Measurements from ENCODE around the gene LAGE3.
A peak's percentile ranks its signal among the peaks of the same experiment; 100 is the strongest.

LAGE3 gene

GRCh38 chrX:154487518-154488290, 8.6 kb upstream of the LAGE3 start:
- H4K20me1 ChIP-seq (ENCODE audit: insufficient read depth, low read length, poor library complexity, severe bottlenecking) = peaks cover 5% of the 10 kb centered on the region
- H3K4me3 ChIP-seq (ENCODE audit: low read length, poor library complexity, severe bottlenecking) = peak overlapping the region; percentile 72
- no peaks in the 10 kb centered on the region for H3K36me3 ChIP-seq (ENCODE audit: insufficient read depth, low read length)
- TF ChIP-seq, protein P1, sequence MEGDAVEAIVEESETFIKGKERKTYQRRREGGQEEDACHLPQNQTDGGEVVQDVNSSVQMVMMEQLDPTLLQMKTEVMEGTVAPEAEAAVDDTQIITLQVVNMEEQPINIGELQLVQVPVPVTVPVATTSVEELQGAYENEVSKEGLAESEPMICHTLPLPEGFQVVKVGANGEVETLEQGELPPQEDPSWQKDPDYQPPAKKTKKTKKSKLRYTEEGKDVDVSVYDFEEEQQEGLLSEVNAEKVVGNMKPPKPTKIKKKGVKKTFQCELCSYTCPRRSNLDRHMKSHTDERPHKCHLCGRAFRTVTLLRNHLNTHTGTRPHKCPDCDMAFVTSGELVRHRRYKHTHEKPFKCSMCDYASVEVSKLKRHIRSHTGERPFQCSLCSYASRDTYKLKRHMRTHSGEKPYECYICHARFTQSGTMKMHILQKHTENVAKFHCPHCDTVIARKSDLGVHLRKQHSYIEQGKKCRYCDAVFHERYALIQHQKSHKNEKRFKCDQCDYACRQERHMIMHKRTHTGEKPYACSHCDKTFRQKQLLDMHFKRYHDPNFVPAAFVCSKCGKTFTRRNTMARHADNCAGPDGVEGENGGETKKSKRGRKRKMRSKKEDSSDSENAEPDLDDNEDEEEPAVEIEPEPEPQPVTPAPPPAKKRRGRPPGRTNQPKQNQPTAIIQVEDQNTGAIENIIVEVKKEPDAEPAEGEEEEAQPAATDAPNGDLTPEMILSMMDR (conservative IDR thresholded peaks at IDR 0.05; ENCODE audit: low read length) = no peak
- TF ChIP-seq EZH2phosphoT487 (IDR thresholded peaks at IDR 0.05; ENCODE audit: borderline replicate concordance) = no peak
- peak overlapping the region; percentile 71 for H3K4me2 ChIP-seq (ENCODE audit: low read depth, low read length, poor library complexity, severe bottlenecking)
- no peaks in the 10 kb centered on the region for H3K9me2 ChIP-seq (replicated peaks; ENCODE audit: low read depth, low read length)
- no peaks in the 10 kb centered on the region for H3K9me3 ChIP-seq (ENCODE audit: insufficient read depth, low read depth, low read length)
- no peaks in the 10 kb centered on the region for H3F3A ChIP-seq (ENCODE audit: low read depth)
- H3K79me2 ChIP-seq (ENCODE audit: insufficient read depth, low read length) = peaks cover 44% of the 10 kb centered on the region
- no peaks in the 10 kb centered on the region for H3K4me1 ChIP-seq (ENCODE audit: insufficient read depth, low read length, poor library complexity, severe bottlenecking)
- H3K9ac ChIP-seq (ENCODE audit: low read depth, low read length, poor library complexity, severe bottlenecking) = peak overlapping the region; percentile 61
- no peak overlapping the region for H2AFZ ChIP-seq (ENCODE audit: low read length)
- no peaks in the 10 kb centered on the region for H3K27me3 ChIP-seq (ENCODE audit: insufficient read depth, low read length, poor library complexity, severe bottlenecking)

DNA sequence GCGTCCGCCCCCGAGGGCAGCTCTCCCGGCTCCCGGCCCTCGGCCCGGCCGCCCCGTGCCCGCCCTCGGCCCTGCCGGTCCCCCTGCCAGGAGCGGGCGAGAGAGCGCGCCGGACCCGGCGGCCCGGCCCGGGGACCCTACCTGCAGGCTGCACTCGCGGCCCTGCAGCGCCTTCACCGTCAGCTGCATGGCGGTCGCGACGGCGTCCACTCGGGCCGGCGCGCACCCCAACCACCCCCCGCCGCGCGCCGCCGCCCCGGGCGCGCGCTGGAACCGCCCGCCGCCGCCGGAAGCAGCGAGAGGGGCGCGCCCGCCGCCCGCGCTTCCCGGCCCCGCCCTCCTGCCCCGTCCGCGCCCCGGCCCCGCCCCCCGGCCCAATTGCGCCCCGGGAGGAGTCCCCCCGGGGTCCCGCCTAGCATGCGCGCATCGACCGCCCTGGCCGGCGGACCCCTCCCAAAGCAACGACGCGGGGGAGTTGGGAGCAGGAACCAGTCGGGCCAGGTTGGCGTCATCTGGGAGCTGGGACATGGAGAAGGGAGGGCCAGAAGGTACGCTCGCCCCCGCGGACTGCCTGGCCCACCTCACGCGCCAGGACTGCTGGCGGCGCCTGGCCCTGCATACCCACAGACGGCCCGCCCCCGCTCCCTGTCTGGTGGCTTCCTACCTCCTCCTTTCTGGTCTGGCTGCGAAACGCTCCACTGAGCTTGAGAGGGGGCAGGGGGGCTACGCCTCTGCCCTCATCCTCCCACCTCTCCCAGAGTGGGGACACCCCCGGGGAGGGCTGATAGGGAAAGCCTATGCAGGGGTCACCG, 7.5 kb upstream of the LAGE3 start, which contains the start of gene UBL4A:
TSS of gene UBL4A (minus strand) at position 220 of the 812 bp plus-strand sequence. CDS start at position 189, 31 bp downstream.
- no peaks in the 10 kb centered on the region for H3K4me1 ChIP-seq (ENCODE audit: insufficient read depth, low read length, poor library complexity, severe bottlenecking)

GRCh38 chrX:154486052-154486395, 6.9 kb upstream of the LAGE3 start:
- Histone ChIP-seq H3K4me3 (ENCODE audit: low read length, poor library complexity, severe bottlenecking) (peak overlapping the region; percentile 79), H3K9ac (ENCODE audit: low read depth, low read length, poor library complexity, severe bottlenecking) (peak overlapping the region; percentile 85), H4K20me1 (ENCODE audit: insufficient read depth, low read length, poor library complexity, severe bottlenecking) (peaks cover 5% of the 10 kb centered on the region), H3K27me3 (ENCODE audit: insufficient read depth, low read length, poor library complexity, severe bottlenecking) (no peaks in the 10 kb centered on the region), H3K4me2 (ENCODE audit: low read depth, low read length, poor library complexity, severe bottlenecking) (peak overlapping the region; percentile 85), H3K9me2 (replicated peaks; ENCODE audit: low read depth, low read length) (no peaks in the 10 kb centered on the region), H3K4me1 (ENCODE audit: insufficient read depth, low read length, poor library complexity, severe bottlenecking) (no peaks in the 10 kb centered on the region), H2AFZ (ENCODE audit: low read length) (no peak overlapping the region; the same call in 1 of the 2 replicates), H3K36me3 (ENCODE audit: insufficient read depth, low read length) (no peaks in the 10 kb centered on the region), H3K9me3 (ENCODE audit: insufficient read depth, low read depth, low read length) (no peaks in the 10 kb centered on the region), H3K79me2 (ENCODE audit: insufficient read depth, low read length) (peaks cover 44% of the 10 kb centered on the region), H3F3A (ENCODE audit: low read depth) (no peaks in the 10 kb centered on the region)
- TF ChIP-seq EZH2phosphoT487 (IDR thresholded peaks at IDR 0.05; ENCODE audit: borderline replicate concordance) = no peak
- TF ChIP-seq, protein P1 (conservative IDR thresholded peaks at IDR 0.05; ENCODE audit: low read length) = no peak

More for the DNA sequence above, 7.5 kb upstream of the LAGE3 start, which contains the start of gene UBL4A:
- Histone ChIP-seq H2AFZ (ENCODE audit: low read length) (peak within 1 kb of the TSS; percentile 64), H3F3A (ENCODE audit: low read depth) (no peaks in the 10 kb centered on the region), H3K9ac (ENCODE audit: low read depth, low read length, poor library complexity, severe bottlenecking) (peak within 1 kb of the TSS; percentile 85), H3K27me3 (ENCODE audit: insufficient read depth, low read length, poor library complexity, severe bottlenecking) (no peaks in the 10 kb centered on the region), H3K9me3 (ENCODE audit: insufficient read depth, low read depth, low read length) (no peaks in the 10 kb centered on the region), H3K4me3 (ENCODE audit: low read length, poor library complexity, severe bottlenecking) (peak within 1 kb of the TSS; percentile 79), H4K20me1 (ENCODE audit: insufficient read depth, low read length, poor library complexity, severe bottlenecking) (peaks cover 5% of the 10 kb centered on the region), H3K79me2 (ENCODE audit: insufficient read depth, low read length) (peaks cover 44% of the 10 kb centered on the region), H3K4me2 (ENCODE audit: low read depth, low read length, poor library complexity, severe bottlenecking) (peak within 1 kb of the TSS; percentile 85), H3K36me3 (ENCODE audit: insufficient read depth, low read length) (no peaks in the 10 kb centered on the region), H3K9me2 (replicated peaks; ENCODE audit: low read depth, low read length) (no peaks in the 10 kb centered on the region)
- TF ChIP-seq EZH2phosphoT487 (IDR thresholded peaks at IDR 0.05; ENCODE audit: borderline replicate concordance) = no peak
- TF ChIP-seq, protein P1 (conservative IDR thresholded peaks at IDR 0.05; ENCODE audit: low read length) = no peak

Data from Loucy (cell line).